Stomach (tissue), 9 donors: ENCODE data around the gene FANCC. TPM values are rescaled to one million over a fixed set of nuclear protein-coding genes. Genes with fewer than 3 reads are reported as not detected.
"Not testable (repeated sequence)": the region's sequence is repeated elsewhere in the genome, so short reads cannot be mapped to it uniquely, and the experiment has no call there.

Source experiments
- DNase-seq, 2 donors: peaks; one replicate each; pipeline versions ENCODE4 v3.0.0 to v3.0.0-alpha.2; 2013 to 2019
- H3K27ac ChIP-seq, 5 donors: fragments of 200-600 bp in 4 of 5; sonication (generic) in 4 of 5; one replicate each; pipeline ENCODE4 v1.5.1; 2013 to 2019; ENCODE audit warnings: mild to moderate bottlenecking in 1 of 5, moderate library complexity in 1 of 5
- H3K27me3 ChIP-seq, 3 donors: fragments of 200-600 bp; sonication (generic); one replicate each; pipeline ENCODE4 v1.5.1; 2017 to 2019; ENCODE audit warnings: mixed run types in 1 of 3
- H3K36me3 ChIP-seq, 4 donors: fragments of 200-600 bp; sonication (generic); 1 replicate in 3 of 4; 2 replicates in 1 of 4; pipeline ENCODE4 v1.5.1; 2016 to 2019
- H3K4me1 ChIP-seq, 4 donors: fragments of 200-600 bp; sonication (generic); one replicate each; pipeline ENCODE4 v1.5.1; 2016 to 2019
- H3K4me3 ChIP-seq, 4 donors: fragments of 200-600 bp; sonication (generic) in 3 of 4; one replicate each; pipeline ENCODE4 v1.5.1; 2016 to 2019; ENCODE audit warnings: mild to moderate bottlenecking in 1 of 4
- H3K9me3 ChIP-seq, 4 donors: fragments of 200-600 bp; sonication (generic); one replicate each; pipeline ENCODE4 v1.5.1; 2016 to 2019
- CTCF ChIP-seq, 7 experiments: fragments of 450-650 bp in 4 of 7; fragments of 200-600 bp in 3 of 7; sonication (generic) in 3 of 7; IDR thresholded peaks; one replicate each; pipeline ENCODE4 v1.5.1; 2016 to 2019; ENCODE audit warnings: antibody characterized with exemption in 7 of 7, control low read depth in 2 of 7, mild to moderate bottlenecking in 1 of 7
- EP300 ChIP-seq: sonication (generic); formaldehyde crosslinking; IDR thresholded peaks from one replicate; pipeline ENCODE4 v1.6.1; 2017; ENCODE audit warnings: antibody characterized with exemption
- POLR2A ChIP-seq, 4 donors: fragments of 450-650 bp; IDR thresholded peaks; one replicate each; pipeline ENCODE4 v1.6.1; 2016; ENCODE audit warnings: antibody characterized with exemption in 4 of 4, control low read depth in 2 of 4, mild to moderate bottlenecking in 1 of 4, moderate library complexity in 1 of 4
- POLR2AphosphoS5 ChIP-seq, 3 donors: sonication (generic); formaldehyde crosslinking; IDR thresholded peaks; one replicate each; pipeline ENCODE4 v1.6.1; 2016; ENCODE audit warnings: antibody characterized with exemption in 3 of 3
- WGBS, 5 donors: extraction: QIAGEN DNeasy Blood & Tissue Kit in 3 of 5; methylation state at CpG; one replicate each; pipeline versions ENCODE4 v1.1.5 to v1.1.7; 2013 to 2018; 5-methylcytosine and 5-hydroxymethylcytosine counted together
- intact Hi-C: fragments of 100-400 bp; cut with DNase I; formaldehyde crosslinking; loops from one replicate; pipeline ENCODE4 v1.15.1; 2023; ENCODE audit warnings: low total_unique reads
- polyA plus RNA-seq, 3 donors: library from polyadenylated mRNA; stranded (reverse); fragments of 200-250 nt; gene quantifications; one replicate each; pipeline ENCODE4 v1.2.3, GENCODE V29; 2013
- total RNA-seq, 5 donors: library from RNA; depleted of rRNA; stranded (reverse); fragments of >200 nt; gene quantifications; one replicate each; pipeline versions ENCODE4 v1.1.0 to v1.2.3, GENCODE V29; 2014 to 2016
- donor health status: healthy with polysubstance abuse.
- donor health status: Bipolar disorder and iron deficiency.
- donor health status: healthy.

FANCC gene
- total and polyA plus RNA-seq, 8 donors = 3.1 to 24.5 (median 7.1) TPM

DNA sequence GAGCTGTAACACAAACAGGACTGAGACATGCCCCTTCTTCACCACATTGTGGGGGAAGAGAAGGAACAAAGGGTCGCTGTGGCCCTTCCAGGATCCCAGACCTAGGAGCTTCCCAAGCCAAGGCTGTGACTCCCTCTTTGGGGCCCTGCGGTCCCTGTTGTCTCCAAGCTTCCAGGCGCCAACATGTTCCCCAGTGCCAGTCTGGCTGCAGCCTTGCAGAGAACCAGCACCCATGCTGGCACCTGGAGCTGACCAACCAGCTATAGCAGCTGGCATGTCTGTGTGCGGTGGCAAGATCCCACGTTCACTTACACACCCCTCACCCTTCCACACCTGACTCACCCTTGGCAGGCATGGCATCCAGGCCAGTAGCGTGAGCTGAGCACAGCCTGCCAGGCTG lies 20.7 kb upstream of the FANCC start:
- 95 to 100% (median 96%) methylated on average over 6 of the region's 6 CpGs for WGBS, 5 donors
- Histone ChIP-seq H3K36me3 (no peaks in the 10 kb centered on the region), H3K4me3 (no peak overlapping the region), H3K4me1 (no peaks in the 10 kb centered on the region), H3K27ac (no peak overlapping the region), H3K9me3 (peaks cover 0 to 6% (median 0%) of the 10 kb centered on the region in 4 donors), H3K27me3 (no peaks in the 10 kb centered on the region)
- DNase-seq = no peak
- TF ChIP-seq EP300 (no peak), POLR2A (IDR thresholded peaks at IDR 0.05) (no peak)
- intact Hi-C loops = no loop called here

GRCh38 chr9:95336281-95336680 lies 18.8 kb upstream of the FANCC start:
- TF ChIP-seq CTCF (IDR thresholded peaks at IDR 0.05) = peak in 3 of 7 experiments; percentile 35 to 44 (median 44)
- no peak for TF ChIP-seq POLR2A (IDR thresholded peaks at IDR 0.05)
- Histone ChIP-seq H3K36me3 (no peaks in the 10 kb centered on the region), H3K9me3 (peaks cover 0 to 6% (median 0%) of the 10 kb centered on the region in 4 donors), H3K27me3 (no peaks in the 10 kb centered on the region), H3K4me1 (no peaks in the 10 kb centered on the region), H3K4me3 (no peak overlapping the region), H3K27ac (no peak overlapping the region)
- intact Hi-C loops = no loop called here
- DNase-seq = peak in 1 of 2 donors; percentile 18
- WGBS, 5 donors = 71 to 82% (median 76%) methylated on average over 3 of the region's 3 CpGs

- Histone ChIP-seq H3K36me3 (no peaks in the 10 kb centered on the region), H3K27me3 (no peaks in the 10 kb centered on the region), H3K4me1 (no peaks in the 10 kb centered on the region), H3K9me3 (peaks cover 0 to 6% (median 0%) of the 10 kb centered on the region in 4 donors), H3K4me3 (no peak overlapping the region), H3K27ac (no peak overlapping the region)
- TF ChIP-seq POLR2A (IDR thresholded peaks at IDR 0.05) = no peak
- no peak for TF ChIP-seq EP300
- no peak for TF ChIP-seq POLR2AphosphoS5 (IDR thresholded peaks at IDR 0.05)
- no peak for TF ChIP-seq CTCF (IDR thresholded peaks at IDR 0.05)
- 67 to 78% (median 70%) methylated on average over 2 of the region's 2 CpGs for WGBS, 5 donors
- no peak for DNase-seq
- intact Hi-C loops = no loop called here
These were observed 15.9 kb upstream of the FANCC start for GRCh38 chr9:95333426-95333825.

GRCh38 chr9:95332860-95333259 lies 15.4 kb upstream of the FANCC start:
- H3K27me3 ChIP-seq = no peaks in the 10 kb centered on the region
- DNase-seq = no peak
- H3K9me3 ChIP-seq = peaks cover 0 to 6% (median 2%) of the 10 kb centered on the region in 4 donors
- intact Hi-C loops = no loop called here
- H3K27ac ChIP-seq = no peak overlapping the region
- no peak for TF ChIP-seq CTCF (IDR thresholded peaks at IDR 0.05)
- TF ChIP-seq POLR2AphosphoS5 (IDR thresholded peaks at IDR 0.05) = no peak
- no peak for TF ChIP-seq POLR2A (IDR thresholded peaks at IDR 0.05)
- TF ChIP-seq EP300 = no peak
- H3K4me3 ChIP-seq = no peak overlapping the region
- 77 to 96% (median 87%) methylated on average over 2 of the region's 2 CpGs for WGBS, 5 donors
- no peaks in the 10 kb centered on the region for H3K4me1 ChIP-seq
- no peaks in the 10 kb centered on the region for H3K36me3 ChIP-seq

- no peak overlapping the region for H3K4me3 ChIP-seq
- no peaks in the 10 kb centered on the region for H3K36me3 ChIP-seq
- H3K4me1 ChIP-seq = no peaks in the 10 kb centered on the region
- H3K27ac ChIP-seq = no peak overlapping the region
- no peak for DNase-seq
- WGBS, 5 donors = 78 to 82% (median 80%) methylated on average over 5 of the region's 5 CpGs
- no peaks in the 10 kb centered on the region for H3K27me3 ChIP-seq
- TF ChIP-seq POLR2AphosphoS5 (IDR thresholded peaks at IDR 0.05) (no peak), CTCF (IDR thresholded peaks at IDR 0.05) (no peak), POLR2A (IDR thresholded peaks at IDR 0.05) (no peak), EP300 (no peak)
- peaks cover 0 to 16% (median 7%) of the 10 kb centered on the region in 4 donors for H3K9me3 ChIP-seq
- intact Hi-C loops = no loop called here
These were observed 13.4 kb upstream of the FANCC start for GRCh38 chr9:95330720-95331404.

DNA sequence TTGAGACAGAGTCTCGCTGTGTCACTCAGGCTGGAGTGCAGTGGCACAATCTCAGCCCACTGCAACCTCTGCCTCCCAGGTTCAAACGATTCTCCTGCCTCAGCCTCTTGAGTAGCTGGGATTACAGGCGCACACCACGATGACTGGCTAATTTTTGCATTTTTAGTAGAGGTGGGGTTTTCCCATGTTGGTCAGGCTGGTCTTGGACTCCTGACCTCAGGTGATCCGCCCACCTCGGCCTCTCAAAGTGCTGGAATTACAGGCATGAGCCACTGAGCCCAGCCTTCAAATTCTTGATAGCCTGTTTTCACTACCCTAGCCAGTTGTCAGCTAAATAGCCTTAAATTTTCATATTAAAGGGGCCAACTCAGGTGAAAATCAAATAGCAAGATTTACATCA lies 11.6 kb upstream of the FANCC start:
- intact Hi-C loops, H3K4me3 ChIP-seq, H3K4me1 ChIP-seq, DNase-seq, H3K27me3 ChIP-seq, H3K27ac ChIP-seq, H3K36me3 ChIP-seq: not testable (repeated sequence)
- H3K9me3 ChIP-seq = peaks cover 0 to 16% (median 7%) of the 10 kb centered on the region in 4 donors
- 85 to 91% (median 88%) methylated on average over 6 of the region's 6 CpGs for WGBS, 5 donors
